Ovary (tissue), 9 donors: ENCODE data around the gene CPS1. TPM values are rescaled to one million over a fixed set of nuclear protein-coding genes. Genes with fewer than 3 reads are reported as not detected.

Experiments
- DNase-seq, 5 donors: peaks; one replicate each; pipeline ENCODE4 v3.0.0-alpha.2; 2019 to 2020
- H3K27ac ChIP-seq, 2 donors: fragments of 200-600 bp; one replicate each; pipeline versions ENCODE4 v1.5.1 to v1.8.0; 2019 to 2022
- H3K27me3 ChIP-seq: fragments of 200-600 bp; one replicate; pipeline ENCODE4 v1.8.0; 2022
- H3K36me3 ChIP-seq: fragments of 200-600 bp; sonication (generic); one replicate; pipeline ENCODE4 v1.5.1; 2019
- H3K4me1 ChIP-seq: one replicate; pipeline ENCODE4 v1.8.1; 2013; ENCODE audit warnings: mild to moderate bottlenecking, moderate library complexity; ENCODE audit not compliant: insufficient read depth
- H3K4me3 ChIP-seq: fragments of 200-600 bp; sonication (generic); one replicate; pipeline ENCODE4 v1.5.1; 2017
- H3K9me3 ChIP-seq, 2 donors: fragments of 200-600 bp in 1 of 2; sonication (generic) in 1 of 2; one replicate each; pipeline versions ENCODE4 v1.5.1 to v1.8.1; 2013 to 2019; ENCODE audit warnings: mild to moderate bottlenecking in 1 of 2, moderate library complexity in 1 of 2
- EP300 ChIP-seq: sonication (generic); formaldehyde crosslinking; IDR thresholded peaks from one replicate; pipeline ENCODE4 v1.6.1; 2017; ENCODE audit warnings: antibody characterized with exemption
- POLR2A ChIP-seq: fragments of 450-650 bp; IDR thresholded peaks from one replicate; pipeline ENCODE4 v1.6.1; 2017; ENCODE audit warnings: antibody characterized with exemption, mild to moderate bottlenecking, moderate library complexity
- WGBS, 3 donors: extraction: QIAGEN DNeasy Blood & Tissue Kit in 1 of 3; methylation state at CpG; one replicate each; pipeline versions ENCODE4 v1.1.5 to v1.1.7; 2013 to 2017; 5-methylcytosine and 5-hydroxymethylcytosine counted together
- intact Hi-C, 4 donors: fragments of 100-400 bp; cut with DNase I; formaldehyde crosslinking; loops; one replicate each; pipeline versions ENCODE4 v1.11.0 to v1.15.1; 2022 to 2023
- polyA plus RNA-seq, 2 donors: library from polyadenylated mRNA; stranded (reverse); fragments of 200-250 nt in 1 of 2; fragments of 350-450 nt in 1 of 2; fragmentation: Illumina TruSeq in 1 of 2; extraction: RNeasy Lipid Tissue Mini Kit (QIAGEN cat#74804) in 1 of 2; gene quantifications; one replicate each; pipeline ENCODE4 v1.2.3, GENCODE V29; 2013 to 2014
- total RNA-seq, 7 donors: library from RNA; depleted of rRNA in 2 of 7; stranded (reverse); fragments of >200 nt in 2 of 7; fragmentation: NEBNext Ultra II Directional in 3 of 7; extraction: Animal tissue kit (Norgen Biotek cat#: 25700) in 3 of 7; gene quantifications; one replicate each; pipeline versions ENCODE4 v1.1.0 to v1.2.4, GENCODE V29; 2016 to 2023
- TF ChIP-seq, protein P1 (sequence below), 3 donors: fragments of 450-650 bp in 2 of 3; fragments of 200-600 bp in 1 of 3; IDR thresholded peaks; one replicate each; pipeline versions ENCODE4 v1.5.1 to v1.8.0; 2016 to 2022; ENCODE audit warnings: antibody characterized with exemption in 3 of 3, mild to moderate bottlenecking in 1 of 3
- donor health status: DM: no; HTN: no; CAD: no; lungs with moderate emphysema.
- donor health status: DM: no; HTN: no; CAD: no.
- donor health status: Bipolar disorder and iron deficiency.
- donor health status: DM: yes; HTN: yes; CAD: no.
- donor health status: DM: no; HTN: no; CAD: no.
- donor health status: DM: yes; HTN: yes; CAD: no.

Gene CPS1
- total and polyA plus RNA-seq, 9 donors = 1.9 to 14.1 (median 7.0) TPM

GRCh38 chr2:210592726-210593125, 36.3 kb downstream of the CPS1 start:
- Histone ChIP-seq H3K36me3 (no peaks in the 10 kb centered on the region), H3K27me3 (no peaks in the 10 kb centered on the region), H3K4me1 (no peaks in the 10 kb centered on the region), H3K9me3 (no peaks in the 10 kb centered on the region), H3K27ac (no peak overlapping the region), H3K4me3 (no peak overlapping the region)
- TF ChIP-seq, protein P1, sequence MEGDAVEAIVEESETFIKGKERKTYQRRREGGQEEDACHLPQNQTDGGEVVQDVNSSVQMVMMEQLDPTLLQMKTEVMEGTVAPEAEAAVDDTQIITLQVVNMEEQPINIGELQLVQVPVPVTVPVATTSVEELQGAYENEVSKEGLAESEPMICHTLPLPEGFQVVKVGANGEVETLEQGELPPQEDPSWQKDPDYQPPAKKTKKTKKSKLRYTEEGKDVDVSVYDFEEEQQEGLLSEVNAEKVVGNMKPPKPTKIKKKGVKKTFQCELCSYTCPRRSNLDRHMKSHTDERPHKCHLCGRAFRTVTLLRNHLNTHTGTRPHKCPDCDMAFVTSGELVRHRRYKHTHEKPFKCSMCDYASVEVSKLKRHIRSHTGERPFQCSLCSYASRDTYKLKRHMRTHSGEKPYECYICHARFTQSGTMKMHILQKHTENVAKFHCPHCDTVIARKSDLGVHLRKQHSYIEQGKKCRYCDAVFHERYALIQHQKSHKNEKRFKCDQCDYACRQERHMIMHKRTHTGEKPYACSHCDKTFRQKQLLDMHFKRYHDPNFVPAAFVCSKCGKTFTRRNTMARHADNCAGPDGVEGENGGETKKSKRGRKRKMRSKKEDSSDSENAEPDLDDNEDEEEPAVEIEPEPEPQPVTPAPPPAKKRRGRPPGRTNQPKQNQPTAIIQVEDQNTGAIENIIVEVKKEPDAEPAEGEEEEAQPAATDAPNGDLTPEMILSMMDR (IDR thresholded peaks at IDR 0.05) = no peak
- no peak for TF ChIP-seq EP300
- TF ChIP-seq POLR2A = no peak
- no peak for DNase-seq
- intact Hi-C loops = no loop called here
- WGBS, 3 donors = 82 to 84% (median 84%) methylated on average over 4 of the region's 4 CpGs

- intact Hi-C loops = no loop called here
- no peak overlapping the region for H3K27ac ChIP-seq
- no peaks in the 10 kb centered on the region for H3K36me3 ChIP-seq
- no peak overlapping the region for H3K4me3 ChIP-seq
- no peaks in the 10 kb centered on the region for H3K9me3 ChIP-seq
- TF ChIP-seq EP300 (no peak), POLR2A (no peak)
- TF ChIP-seq, protein P1 (IDR thresholded peaks at IDR 0.05) = no peak
- 82 to 88% (median 83%) methylated on average over 4 of the region's 4 CpGs for WGBS, 3 donors
- H3K27me3 ChIP-seq = no peaks in the 10 kb centered on the region
- no peaks in the 10 kb centered on the region for H3K4me1 ChIP-seq
- DNase-seq = no peak
These were observed 36.8 kb downstream of the CPS1 start for GRCh38 chr2:210593166-210593565.

GRCh38 chr2:210598219-210598618, 41.8 kb downstream of the CPS1 start:
- H3K27me3 ChIP-seq = no peaks in the 10 kb centered on the region
- no peaks in the 10 kb centered on the region for H3K4me1 ChIP-seq
- H3K9me3 ChIP-seq = no peaks in the 10 kb centered on the region
- no peak overlapping the region for H3K27ac ChIP-seq
- intact Hi-C loops = no loop called here
- no peak overlapping the region for H3K4me3 ChIP-seq
- TF ChIP-seq POLR2A = no peak
- TF ChIP-seq, protein P1 (IDR thresholded peaks at IDR 0.05) = no peak
- no peak for TF ChIP-seq EP300
- DNase-seq = no peak
- H3K36me3 ChIP-seq = no peaks in the 10 kb centered on the region
- WGBS, 3 donors = 93 to 99% (median 94%) methylated on average over 3 of the region's 3 CpGs

- Histone ChIP-seq H3K27ac (no peak overlapping the region), H3K27me3 (no peaks in the 10 kb centered on the region), H3K4me1 (no peaks in the 10 kb centered on the region), H3K36me3 (no peaks in the 10 kb centered on the region), H3K4me3 (no peak overlapping the region), H3K9me3 (no peaks in the 10 kb centered on the region)
- TF ChIP-seq EP300 (no peak), POLR2A (no peak)
- TF ChIP-seq, protein P1 (IDR thresholded peaks at IDR 0.05) = no peak
- 90 to 96% (median 93%) methylated on average over 1 of the region's 1 CpG for WGBS, 3 donors
- DNase-seq = no peak
- intact Hi-C loops = no loop called here
These were observed 43.1 kb downstream of the CPS1 start for GRCh38 chr2:210599476-210599875.
